Mucosa of descending colon (tissue), 3 donors: ENCODE measurements around the gene RGS7. TPM values are rescaled to one million over a fixed set of nuclear protein-coding genes. Genes with fewer than 3 reads are reported as not detected.

Source experiments
- ATAC-seq: fragments of 200-7000 bp; cut with Tn5 transposase; one replicate; pipeline ENCODE4 v1.9.1; 2020; ENCODE audit warnings: mild to moderate bottlenecking, moderate library complexity
- DNase-seq, 3 donors: peaks; one replicate each; pipeline ENCODE4 v3.0.0-alpha.2; 2020
- H3K36me3 ChIP-seq: fragments of 200-600 bp; one replicate; pipeline ENCODE4 v1.8.0; 2021; ENCODE audit warnings: low read depth, mild to moderate bottlenecking
- H3K4me1 ChIP-seq: fragments of 200-600 bp; one replicate; pipeline ENCODE4 v1.8.0; 2021; ENCODE audit warnings: low read depth, mild to moderate bottlenecking
- H3K4me3 ChIP-seq: fragments of 200-600 bp; one replicate; pipeline ENCODE4 v1.8.0; 2021; ENCODE audit warnings: mild to moderate bottlenecking
- H3K9me3 ChIP-seq: fragments of 200-600 bp; one replicate; pipeline ENCODE4 v1.8.0; 2021; ENCODE audit warnings: mild to moderate bottlenecking
- intact Hi-C, 2 donors: fragments of 100-400 bp; cut with DNase I in 1 of 2; cut with micrococcal nuclease in 1 of 2; formaldehyde crosslinking; loops; one replicate each; pipeline versions ENCODE4 v1.11.0 to v1.11.1; 2022; cut with DNase I, micrococcal nuclease
- total RNA-seq, 3 donors: library from RNA; stranded (reverse); fragmentation: NEBNext Ultra II Directional in 2 of 3; extraction: Animal tissue kit (Norgen Biotek cat#: 25700) in 2 of 3; gene quantifications; one replicate each; pipeline versions ENCODE4 v1.2.1 to v1.2.4, GENCODE V29; 2021 to 2023
- TF ChIP-seq, protein P1 (sequence below): fragments of 200-600 bp; IDR thresholded peaks from one replicate; pipeline ENCODE4 v1.8.0; 2022; ENCODE audit warnings: antibody characterized with exemption, mild to moderate bottlenecking
- donor health status: DM: no; HTN: no; CAD: no; lungs with moderate emphysema.
- donor health status: DM: no; HTN: no; CAD: no.
- donor health status: DM: no; HTN: yes; CAD: no.

The RGS7 gene
- total RNA-seq, 3 donors from 2014 or later, result 0.51 TPM; not detected in 2

DNA sequence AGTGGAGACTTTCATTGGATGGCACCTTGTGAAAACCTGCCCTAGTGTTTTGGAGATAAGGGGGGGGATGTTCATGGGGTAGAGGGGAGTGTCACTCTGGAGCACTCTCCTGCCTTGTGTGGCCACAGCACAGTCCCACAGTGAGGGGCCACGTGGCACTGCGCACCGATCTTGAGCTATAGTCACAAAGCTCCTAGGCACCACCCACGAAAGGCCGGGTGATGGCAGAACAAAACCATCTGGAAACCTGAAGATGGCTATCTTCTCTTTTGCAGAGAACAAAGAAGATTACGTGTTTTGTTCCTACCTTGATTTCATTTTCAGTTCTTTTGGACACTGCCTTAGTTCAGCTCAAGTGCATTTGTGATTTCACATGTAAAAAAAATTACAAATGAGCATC is 220.6 kb downstream of the RGS7 start:
- no peak for DNase-seq
- intact Hi-C loops, result no loop called here
- no peak for ATAC-seq
- no peaks in the 10 kb centered on the region for H3K36me3 ChIP-seq
- H3K9me3 ChIP-seq, result no peaks in the 10 kb centered on the region
- TF ChIP-seq, protein P1, sequence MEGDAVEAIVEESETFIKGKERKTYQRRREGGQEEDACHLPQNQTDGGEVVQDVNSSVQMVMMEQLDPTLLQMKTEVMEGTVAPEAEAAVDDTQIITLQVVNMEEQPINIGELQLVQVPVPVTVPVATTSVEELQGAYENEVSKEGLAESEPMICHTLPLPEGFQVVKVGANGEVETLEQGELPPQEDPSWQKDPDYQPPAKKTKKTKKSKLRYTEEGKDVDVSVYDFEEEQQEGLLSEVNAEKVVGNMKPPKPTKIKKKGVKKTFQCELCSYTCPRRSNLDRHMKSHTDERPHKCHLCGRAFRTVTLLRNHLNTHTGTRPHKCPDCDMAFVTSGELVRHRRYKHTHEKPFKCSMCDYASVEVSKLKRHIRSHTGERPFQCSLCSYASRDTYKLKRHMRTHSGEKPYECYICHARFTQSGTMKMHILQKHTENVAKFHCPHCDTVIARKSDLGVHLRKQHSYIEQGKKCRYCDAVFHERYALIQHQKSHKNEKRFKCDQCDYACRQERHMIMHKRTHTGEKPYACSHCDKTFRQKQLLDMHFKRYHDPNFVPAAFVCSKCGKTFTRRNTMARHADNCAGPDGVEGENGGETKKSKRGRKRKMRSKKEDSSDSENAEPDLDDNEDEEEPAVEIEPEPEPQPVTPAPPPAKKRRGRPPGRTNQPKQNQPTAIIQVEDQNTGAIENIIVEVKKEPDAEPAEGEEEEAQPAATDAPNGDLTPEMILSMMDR, result no peak
- no peaks in the 10 kb centered on the region for H3K4me1 ChIP-seq
- no peak overlapping the region for H3K4me3 ChIP-seq

DNA sequence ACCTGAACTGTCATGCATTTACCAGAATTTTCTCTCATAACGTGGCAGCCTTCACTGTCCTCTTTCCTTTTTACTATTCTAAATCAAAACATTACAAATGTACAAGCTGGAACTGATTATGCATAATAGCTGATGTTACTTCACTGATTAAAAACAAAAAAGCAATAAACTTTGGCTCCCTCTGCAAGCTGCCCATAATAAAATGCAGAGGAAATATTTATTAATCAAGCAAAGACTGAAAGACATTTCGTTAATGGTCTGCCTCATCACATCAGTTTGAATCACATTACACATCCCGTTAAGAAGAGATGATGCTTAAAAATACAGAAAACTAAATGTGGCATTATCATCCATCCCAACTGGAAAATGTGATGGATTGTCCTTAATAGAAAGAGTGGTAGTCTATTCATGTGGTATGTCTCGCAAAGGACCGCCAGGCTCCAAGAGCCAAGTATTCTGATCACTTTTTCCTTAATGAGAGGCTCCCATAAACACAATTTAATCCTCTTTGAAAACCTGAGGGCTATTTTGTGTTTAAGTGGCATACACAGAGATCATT is 225.3 kb downstream of the RGS7 start:
- Histone ChIP-seq H3K4me1 (no peaks in the 10 kb centered on the region), H3K4me3 (no peak overlapping the region), H3K9me3 (no peaks in the 10 kb centered on the region), H3K36me3 (no peaks in the 10 kb centered on the region)
- intact Hi-C loops, result no loop called here
- TF ChIP-seq, protein P1, result no peak
- ATAC-seq (no peak), DNase-seq (no peak)

DNA sequence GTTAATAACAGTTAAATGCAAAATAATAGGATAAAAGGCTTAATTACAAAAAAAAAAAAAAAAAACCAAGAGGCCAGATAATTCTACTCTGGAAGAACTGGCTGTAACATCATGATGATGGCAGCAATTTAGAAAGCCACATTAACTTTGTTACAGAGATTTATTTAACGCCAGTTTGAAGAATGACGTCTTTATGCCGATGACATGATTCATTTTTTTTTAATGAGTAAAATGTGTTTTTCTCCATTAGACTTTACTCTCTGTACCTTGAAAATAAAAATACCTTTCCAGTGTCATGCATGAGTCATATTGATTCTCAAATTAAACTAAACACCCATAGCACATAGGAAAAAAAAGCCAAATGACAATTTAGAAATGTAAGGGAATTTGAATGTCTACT is 226.1 kb downstream of the RGS7 start:
- Histone ChIP-seq H3K4me1 (no peaks in the 10 kb centered on the region), H3K9me3 (no peaks in the 10 kb centered on the region), H3K4me3 (no peak overlapping the region), H3K36me3 (no peaks in the 10 kb centered on the region)
- DNase-seq, result no peak
- TF ChIP-seq, protein P1, result no peak
- ATAC-seq, result no peak
- intact Hi-C loops, result no loop called here

DNA sequence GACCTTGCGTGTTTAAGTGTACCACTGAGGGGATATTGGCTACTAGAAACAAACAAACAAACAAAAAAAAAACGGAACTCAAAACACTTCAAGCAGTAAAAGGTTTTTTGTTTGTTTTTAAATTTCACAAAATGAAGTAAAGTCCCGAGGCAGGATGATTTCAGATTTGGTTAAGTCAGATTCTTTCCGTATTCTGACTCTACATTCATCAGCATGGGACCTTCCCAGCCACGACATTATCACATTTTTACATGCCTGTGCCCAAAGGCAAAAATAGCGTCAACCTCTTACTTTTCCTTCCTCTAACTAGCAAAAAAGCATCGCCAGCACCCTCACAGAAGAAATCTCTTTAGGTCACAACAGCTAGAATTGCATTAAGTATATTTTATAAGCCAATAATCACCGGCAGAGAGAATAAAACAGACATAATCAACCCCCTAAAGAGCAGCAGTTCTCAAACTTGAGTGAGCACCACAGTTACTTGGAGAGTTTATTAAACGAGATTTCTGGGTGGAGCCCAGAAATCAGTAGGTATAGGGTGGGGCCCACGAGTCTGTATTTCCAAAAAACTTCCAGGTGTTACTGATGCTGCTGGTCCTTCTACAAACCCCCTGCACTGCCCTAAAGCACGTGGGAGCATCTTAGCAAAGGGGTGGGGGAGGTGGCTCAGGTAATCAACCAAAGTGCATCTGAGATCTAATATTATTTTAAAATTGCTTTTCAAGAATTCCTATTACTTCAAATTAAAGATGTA is 227.6 kb downstream of the RGS7 start:
- intact Hi-C loops, result no loop called here
- DNase-seq, result no peak
- Histone ChIP-seq H3K36me3 (no peaks in the 10 kb centered on the region), H3K4me3 (no peak overlapping the region), H3K9me3 (no peaks in the 10 kb centered on the region), H3K4me1 (no peaks in the 10 kb centered on the region)
- ATAC-seq, result no peak
- TF ChIP-seq, protein P1, result no peak

DNA sequence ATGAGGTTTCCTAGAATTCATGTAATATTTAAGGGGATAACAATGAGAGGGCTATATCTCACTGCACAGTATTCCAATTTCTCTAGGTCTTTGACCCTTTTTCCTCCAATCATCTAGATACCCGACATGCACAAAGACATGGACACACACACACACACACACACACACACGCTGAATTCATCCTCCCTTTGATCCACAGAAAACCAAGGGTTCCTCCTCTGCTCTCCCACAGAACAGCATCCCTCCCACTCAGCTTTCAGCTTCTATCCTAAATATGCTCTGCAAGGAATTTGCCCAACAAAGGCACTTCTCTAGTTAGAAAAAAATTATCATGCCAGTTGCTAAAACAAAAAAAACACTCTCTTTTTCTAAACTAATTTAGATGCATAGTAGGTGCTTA is 231.7 kb downstream of the RGS7 start:
- TF ChIP-seq, protein P1, result no peak
- ATAC-seq (no peak), DNase-seq (no peak)
- Histone ChIP-seq H3K4me1 (no peaks in the 10 kb centered on the region), H3K9me3 (no peaks in the 10 kb centered on the region), H3K4me3 (no peak overlapping the region), H3K36me3 (no peaks in the 10 kb centered on the region)
- intact Hi-C loops, result no loop called here
